GM18870 (cell line): Measurements from ENCODE around the gene DPH6.

Source experiments
- ATAC-seq: cut with Tn5 transposase; IDR thresholded peaks from one replicate; pipeline ENCODE4 v1.9.1; 2021; ENCODE audit warnings: moderate library complexity; ENCODE audit not compliant: unreplicated experiment

The DPH6 gene

DNA sequence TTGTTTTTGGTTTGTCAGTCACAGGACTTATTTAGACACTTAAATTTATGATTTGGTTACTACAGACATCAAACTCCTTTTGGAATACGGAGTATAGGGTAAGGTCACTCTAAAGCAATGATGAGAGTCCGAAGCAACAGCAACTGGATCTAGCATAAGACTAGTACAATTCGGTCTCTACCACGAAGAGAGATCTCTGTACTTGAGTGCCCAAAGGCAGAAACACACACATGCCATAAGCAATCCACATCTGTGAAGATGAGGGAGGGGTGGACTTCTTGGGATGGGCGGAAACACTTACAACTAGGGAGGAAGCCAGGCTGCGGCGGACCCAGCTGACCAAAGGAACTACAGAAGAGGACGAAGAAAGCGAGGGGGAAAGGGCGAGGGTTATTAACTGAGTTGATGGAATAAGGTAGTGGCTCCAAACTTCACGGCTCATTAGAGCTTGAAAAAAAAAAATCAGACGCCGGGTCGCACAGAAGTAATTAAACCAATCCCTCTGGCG is 595 bp downstream of the DPH6 start:
- ATAC-seq = peak; percentile 25

DNA sequence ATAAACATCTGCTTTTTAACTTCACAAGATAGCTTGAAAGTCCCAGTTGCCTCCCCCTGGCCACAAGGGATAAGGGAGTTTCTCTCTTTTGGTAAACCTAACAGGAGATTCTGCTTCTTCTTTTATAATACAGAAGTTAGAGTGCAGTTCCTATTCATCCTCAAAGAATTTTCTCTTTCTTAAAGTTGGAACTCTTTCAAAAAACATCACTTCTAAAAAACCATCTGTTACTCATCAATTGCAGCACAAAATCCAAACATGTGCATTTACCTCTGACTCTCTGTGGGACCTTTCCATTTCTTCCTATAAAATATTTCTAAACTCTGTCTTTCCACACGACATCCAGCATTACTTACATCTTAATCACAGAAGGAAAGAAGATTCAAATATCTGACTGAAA is 5.1 kb downstream of the DPH6 start:
- ATAC-seq = no peak

DNA sequence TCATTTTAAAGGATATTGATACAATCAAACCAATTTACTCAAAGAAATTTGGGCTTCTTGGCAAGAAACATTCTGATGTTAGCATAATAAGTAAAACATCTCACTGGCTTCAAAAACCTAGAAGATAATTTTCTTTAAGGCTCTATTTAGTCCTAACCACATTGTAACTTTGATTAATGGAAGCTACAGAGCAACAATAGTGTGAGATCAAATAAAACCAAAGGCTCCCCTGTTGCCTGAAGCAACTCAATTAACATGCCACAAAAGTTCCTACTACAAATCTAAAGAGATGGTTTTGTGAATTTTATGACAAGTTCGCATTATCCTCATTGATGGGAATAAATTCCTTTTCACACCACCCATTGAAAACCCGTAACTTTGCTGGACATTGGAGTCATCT is 5.9 kb downstream of the DPH6 start:
- no peak for ATAC-seq

DNA sequence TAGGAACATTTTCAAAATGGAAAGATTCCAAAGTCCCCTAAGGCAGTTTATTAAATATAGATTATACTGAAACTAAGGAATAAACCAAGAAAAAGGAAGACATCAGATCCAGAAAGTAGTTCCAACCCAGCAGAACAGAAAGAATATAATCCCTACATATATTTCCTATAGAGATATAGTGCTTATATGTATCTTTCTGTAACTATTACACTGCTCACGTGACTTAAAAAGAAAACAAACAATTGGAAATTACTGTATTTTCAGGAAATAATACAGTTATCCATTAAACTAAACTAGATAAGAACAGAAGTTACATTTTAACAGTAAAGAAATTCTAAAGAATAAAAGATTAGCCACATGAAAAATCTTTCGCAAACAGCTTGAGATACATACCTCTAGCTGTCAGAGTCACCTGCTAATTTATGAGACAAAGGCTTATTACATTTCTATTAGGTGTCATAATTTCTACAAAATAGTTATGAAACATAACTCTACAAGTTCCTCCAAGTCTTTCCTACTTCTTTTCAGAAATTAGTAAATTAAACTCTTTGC is 10.5 kb downstream of the DPH6 start:
- no peak for ATAC-seq

DNA sequence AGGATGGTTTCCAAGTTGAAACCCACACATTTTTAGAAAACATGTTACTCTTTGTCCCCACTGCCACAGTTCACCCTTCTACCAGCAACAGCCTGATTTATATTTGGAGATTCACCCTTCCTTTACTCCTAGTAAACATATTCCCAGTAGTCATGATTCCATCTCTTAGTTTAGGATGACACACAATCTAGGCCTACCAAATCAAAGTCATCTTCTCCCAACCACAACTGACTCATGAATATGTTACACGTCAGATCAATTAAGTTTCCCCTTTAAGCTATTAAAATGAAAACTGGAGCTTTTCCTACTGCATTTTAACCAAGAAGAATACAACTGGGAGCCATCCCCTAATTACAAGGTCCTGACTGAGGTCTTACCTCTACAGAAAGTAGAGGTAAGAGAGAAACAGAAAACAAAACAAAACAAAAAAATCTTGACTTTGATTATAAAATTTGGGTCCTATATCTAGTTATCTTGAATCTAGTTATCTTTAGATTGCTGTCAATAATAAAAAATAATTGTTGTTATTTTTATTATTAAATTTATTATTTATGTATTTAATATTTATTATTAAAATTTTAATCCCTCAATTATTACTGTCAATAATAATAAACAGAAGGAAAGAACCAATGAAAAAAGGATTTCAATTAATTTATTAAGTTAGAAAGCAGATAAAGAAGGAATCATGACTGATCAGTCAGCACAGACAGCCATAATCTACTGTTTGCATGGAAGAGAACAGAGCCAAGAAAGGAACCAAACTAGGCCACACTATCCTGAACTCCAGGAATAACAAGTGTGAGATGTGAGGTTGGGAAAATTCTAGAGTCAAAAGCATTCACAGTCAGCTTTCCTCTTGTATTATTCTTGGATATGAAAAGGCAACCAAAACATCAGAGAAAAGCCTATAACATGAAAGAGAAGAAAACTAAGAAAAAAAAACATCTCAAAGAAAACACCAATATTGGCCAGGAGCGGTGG is 12.5 kb downstream of the DPH6 start:
- no peak for ATAC-seq

DNA sequence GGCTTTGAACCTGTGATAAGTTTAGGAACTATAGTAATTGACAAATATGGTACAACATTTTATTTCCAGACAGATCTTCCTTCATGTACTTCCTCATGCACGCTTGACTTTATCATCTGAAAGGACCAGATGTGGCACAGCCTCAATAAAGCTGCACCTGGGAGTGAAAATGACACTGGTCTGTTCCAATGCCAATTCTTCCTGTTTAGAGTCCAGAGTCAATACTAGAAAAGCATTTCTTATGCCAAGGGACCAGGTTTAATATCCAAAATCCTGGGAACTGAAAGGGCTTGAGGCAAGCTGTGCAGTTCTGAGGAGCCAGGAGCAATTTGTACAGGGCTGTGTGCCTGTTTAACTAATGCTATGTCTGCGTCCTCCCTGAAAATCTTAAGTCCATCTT is 15.3 kb downstream of the DPH6 start:
- ATAC-seq = no peak

DNA sequence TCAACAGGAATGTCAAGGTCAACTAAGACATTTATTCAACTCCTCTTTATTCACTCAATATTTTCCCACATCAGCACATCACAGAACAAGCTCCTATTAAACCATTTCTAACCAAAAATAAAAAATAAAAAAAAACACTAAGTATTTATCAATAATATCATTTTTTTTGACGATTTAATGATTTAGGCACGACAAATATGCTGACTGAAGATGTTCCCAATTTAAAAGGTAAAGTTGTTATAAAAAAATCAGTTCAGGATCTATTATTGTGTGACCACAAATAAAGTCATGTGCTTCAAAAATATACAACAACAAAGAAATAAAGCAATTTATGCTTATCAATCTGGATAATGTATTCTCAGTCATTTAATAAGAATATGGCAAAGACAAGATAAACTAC is 16.2 kb downstream of the DPH6 start:
- no peak for ATAC-seq

DNA sequence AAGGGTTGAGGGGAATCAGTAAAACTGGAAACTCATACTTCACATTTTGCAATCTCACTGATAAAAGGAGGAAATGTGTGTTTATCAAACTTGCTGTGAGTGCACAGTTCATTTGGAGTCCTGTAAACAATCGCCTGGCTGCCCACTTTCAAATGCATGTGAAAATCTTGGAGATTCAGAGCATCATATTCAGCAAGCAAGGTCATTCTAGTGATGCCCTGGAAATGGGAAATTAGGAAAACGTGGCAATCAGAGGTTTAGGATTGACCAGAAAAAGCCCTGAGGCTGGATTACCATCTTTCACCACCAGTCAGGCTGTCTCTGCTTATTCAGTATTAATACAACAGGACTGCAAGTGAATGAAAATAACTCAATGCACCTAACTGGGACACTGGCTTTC is 23.9 kb downstream of the DPH6 start:
- ATAC-seq = no peak

DNA sequence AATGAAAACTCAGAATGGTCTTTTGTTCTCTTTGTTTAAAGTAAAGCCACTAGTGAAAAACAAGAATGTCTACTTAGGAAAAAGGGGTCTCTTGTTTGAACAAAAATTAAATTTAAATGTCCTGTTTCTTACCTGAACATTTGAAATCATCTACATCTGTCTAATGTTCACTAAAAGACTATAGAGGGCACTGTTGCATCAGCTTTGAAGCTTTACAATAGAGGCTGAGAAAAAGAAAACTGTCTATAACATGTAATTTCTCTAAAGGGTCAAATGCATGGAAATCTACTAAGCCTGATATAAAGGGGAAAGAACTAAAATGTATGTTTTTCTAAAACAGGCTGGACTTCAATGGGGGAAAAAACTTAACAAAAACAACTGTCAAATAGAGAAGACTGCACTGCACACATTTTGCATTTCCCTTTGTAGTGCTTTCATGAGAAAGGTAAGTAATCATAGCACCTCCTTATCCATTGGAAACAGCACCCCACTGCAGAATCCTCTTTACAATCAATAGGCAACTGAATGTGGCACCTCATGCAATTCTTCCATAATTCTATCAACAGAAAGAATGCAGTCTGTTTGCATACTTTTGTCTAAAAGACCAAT is 26.3 kb downstream of the DPH6 start:
- ATAC-seq = peak; percentile 72

DNA sequence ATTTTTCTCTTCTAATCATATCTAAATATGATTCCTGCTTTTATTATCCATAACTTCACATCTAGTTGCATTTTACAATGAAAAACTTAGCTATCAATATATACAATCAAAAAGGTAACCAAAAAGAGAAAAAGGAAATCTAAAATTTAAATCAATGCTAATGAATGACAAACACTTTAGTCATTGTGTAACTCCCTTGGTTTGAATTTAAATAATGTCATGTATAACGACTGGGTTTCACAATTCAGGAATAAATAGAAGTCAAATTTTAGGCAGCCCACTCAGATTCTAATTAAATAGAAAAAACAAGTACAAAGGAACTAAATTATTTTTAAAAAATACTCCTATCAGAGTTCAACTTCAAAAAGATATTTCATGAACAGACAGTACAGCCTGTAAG is 26.9 kb downstream of the DPH6 start:
- no peak for ATAC-seq

DNA sequence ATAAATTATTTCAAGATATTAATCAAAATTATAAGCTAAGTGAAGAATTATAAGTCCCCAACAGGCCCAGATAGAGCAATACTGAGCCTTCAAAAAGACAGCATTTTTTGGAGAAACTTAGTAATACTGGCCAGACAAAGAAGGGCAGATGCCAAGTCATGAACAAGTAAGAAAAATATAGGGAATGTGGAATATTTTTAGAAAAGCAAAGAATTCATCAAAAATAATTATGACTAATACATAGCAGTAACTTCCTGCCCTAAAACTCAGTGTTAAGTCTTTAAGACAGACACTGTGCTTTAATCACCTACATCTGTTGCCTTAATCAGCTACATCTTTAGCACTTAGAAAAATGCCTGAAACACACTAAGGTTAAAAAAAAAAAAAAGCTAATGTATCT is 31.2 kb downstream of the DPH6 start:
- ATAC-seq = no peak

DNA sequence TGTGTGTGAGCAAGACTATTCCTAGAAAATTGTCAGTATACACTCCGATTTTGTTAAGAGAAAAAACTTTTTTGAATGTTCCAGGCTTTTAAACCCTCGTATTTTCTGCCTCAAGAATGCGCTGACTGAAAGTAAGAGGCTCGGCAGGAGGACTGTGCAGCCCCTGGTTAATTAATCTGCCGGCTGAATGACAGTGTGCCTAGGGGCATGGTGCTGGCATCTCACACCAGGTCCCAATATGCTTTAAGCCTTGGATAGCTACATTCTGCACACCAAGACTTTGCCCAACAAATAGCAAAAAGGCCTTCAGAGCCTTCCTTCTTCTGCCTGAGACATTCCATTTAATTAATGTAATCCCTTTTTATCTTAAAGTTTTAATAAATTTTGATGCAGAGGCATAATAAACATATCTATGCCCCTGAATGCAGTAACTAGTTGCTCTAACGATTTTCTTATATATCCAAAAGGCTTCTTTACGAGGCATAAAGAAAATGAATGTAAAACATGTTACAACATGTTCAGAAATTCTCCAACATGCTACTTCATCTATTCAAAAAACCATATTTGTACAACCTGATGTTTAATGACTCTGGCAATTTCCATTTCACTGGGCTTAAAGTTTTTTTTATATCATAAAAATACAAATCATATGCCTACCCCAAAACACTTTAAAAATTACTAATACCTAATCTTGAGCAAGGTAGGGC is 37.9 kb downstream of the DPH6 start:
- ATAC-seq = no peak

DNA sequence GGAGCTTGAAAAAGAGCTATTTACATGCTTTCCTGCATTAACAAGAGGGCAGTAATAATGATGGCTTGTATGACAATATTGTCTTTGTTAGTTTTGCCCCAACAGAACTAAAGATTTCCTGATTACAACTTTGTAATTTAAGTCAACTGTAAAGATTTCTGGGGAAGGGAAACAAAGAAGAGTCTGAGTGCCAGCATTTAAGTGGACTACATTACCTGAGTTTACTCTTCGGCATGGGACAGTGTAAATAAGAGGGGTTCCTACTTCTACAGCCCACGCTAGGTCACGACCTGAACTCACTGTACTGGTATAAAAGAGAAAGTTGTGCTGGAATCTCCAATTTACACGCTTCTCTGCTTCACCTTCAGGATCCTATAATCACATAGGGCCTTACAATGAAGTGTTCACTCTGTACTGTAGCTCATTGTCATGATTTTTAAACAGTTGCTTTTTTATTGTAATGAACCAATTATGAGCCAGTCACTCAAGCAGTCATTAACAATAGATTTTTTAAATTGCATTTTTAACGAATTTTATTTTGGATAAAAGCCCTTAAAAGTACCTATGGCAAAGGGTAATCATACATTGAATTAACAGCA is 39.6 kb downstream of the DPH6 start:
- ATAC-seq = no peak

DNA sequence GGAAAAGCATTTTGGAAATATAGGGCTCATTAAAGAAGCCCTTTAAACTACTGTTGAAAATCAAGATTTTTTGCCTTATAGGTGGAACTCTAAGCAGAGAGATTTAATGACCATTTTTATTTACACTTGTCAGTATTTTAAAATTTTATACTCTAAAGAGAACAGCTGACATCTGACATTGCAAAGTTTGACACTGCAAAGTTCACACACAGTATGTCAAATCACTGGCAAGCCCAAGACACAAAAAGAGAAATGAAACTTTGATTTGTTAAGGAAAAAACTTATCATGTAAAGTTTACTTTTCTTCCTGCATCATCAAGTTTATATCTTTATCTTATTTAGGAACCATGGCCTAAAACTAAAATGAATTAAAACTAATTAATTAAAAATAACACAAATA is 40.2 kb downstream of the DPH6 start:
- ATAC-seq = no peak

DNA sequence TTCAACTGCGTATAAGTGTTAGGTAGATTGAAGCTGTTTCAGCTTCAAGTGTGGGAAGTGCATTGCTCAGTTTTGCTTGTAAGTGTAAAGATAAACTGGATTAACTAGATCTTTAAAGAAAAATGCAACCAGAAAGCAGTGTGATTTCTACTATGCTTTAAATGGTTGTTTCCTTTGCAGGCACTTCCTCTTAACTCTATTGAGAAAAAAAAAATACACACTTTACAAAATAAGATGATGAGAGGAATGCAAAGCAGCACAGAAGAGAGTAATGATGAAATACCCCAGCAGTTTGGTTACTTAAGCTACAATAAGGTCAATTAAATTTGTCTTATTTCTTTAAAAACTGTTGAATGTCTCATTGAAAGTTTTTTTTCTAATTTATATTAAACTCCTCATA is 40.8 kb downstream of the DPH6 start:
- ATAC-seq = no peak

DNA sequence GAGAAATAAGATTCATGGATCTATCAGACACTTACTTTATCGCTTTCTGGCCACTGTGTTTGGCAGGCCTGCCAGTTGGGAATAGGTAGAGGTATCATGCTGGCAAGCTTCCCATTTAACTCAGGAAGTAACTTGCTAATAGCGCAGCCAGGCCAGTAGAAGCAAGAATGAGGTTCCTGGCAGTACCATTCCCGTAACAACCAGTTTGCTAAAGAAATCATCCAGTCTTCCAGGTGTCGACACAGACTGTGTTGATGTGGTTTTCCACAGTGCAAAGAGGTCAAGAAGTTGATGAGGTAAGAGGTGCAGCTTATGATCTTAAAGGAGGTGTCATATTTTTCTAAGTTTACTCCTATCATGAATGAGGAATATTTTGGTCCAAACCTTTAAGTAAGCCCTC is 46.2 kb downstream of the DPH6 start:
- no peak for ATAC-seq

DNA sequence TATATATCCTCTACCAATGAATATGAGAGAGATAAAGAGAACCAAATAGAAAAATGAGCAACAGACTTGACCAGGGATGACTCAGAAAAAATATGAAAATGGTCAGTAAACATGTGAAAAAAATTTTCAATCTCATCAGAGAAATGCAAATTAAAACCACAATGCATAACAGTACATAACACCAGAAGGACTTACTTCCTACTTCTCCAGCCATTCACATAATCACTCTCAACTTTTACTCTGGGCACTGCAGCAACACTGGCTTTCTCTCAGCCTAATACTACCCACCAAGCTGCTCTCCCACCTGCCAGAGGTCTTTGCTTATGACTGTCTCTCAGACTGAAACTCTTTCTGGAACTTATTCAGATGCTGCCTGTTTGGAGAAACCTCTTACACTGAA is 49.4 kb downstream of the DPH6 start:
- ATAC-seq = peak; percentile 100

DNA sequence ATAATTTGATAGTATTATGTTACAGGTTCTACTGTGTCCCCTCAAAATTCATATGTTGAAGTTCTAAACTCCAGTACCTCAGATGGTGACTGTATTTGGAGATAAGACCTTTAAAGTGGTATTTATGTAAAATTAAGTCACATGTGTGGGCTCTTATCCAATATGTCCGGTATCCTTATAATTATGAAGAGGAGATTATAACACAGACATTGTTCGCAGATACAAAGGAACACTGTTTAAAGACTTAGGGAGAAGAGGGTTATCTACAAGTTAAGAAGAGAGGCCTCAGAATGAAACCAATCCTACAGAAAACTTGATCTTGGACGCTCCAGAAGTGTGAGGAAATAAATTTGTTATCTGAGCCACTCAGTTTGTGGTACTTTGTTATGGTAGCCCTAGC is 50.9 kb downstream of the DPH6 start:
- no peak for ATAC-seq

DNA sequence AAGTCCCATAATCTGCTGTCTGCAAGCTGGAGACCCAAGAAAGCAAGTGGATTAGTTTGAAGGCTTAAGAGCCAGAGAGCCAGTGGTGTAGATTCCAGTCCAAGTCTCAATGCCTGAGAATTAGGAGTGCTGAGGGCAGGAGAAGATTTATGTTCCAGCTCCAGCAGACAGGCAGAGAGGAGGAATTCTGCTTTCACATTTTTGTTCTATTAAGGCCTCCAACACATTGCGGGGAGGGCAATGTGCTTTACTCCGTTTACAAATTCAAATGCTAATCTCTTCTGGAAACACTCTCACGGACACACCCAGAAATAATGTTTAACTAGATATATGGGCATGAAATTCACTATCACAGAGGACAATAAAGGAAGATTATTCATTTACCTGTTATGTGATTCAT is 54.0 kb downstream of the DPH6 start:
- no peak for ATAC-seq

DNA sequence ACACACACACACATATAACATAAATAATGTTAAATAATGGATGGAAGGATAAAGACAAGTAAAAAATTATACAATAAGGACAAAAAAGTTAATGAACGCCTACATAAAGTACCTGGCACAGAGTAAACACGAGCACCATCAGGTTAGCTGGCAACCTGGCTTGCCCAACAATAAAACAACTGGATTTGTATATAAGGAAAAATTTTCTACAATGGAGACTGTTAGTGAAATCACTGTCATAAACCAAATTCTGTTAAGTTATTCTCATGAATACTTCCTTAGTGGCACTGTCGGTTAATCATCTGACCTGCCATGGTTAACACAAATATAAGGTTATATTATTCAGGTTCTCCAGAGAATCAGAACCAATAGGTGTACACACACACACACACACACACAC is 54.8 kb downstream of the DPH6 start:
- no peak for ATAC-seq

DNA sequence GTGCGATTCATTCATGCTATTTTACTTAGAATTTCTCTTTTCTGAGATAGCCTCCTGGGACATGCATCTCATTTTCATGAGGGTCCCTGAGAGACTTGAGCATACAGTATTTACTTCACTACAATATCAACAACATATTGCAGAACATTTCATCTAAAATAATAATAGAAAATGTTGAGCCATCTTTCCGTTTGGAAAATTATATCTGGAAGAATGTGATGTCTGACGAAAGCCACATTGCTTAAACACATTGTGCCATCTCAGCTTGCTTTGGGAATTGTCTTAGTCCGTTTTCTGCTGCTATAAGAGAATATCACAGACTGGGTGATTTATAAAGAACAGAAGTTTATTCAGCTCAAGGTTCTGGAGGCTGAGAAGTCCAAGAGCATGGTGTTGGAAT is 55.5 kb downstream of the DPH6 start:
- ATAC-seq = no peak
